ENCODE data around the gene CYB5B. TPM values are rescaled to one million over a fixed set of nuclear protein-coding genes. Genes with fewer than 3 reads are reported as not detected.

The CYB5B gene
- total and polyA plus RNA-seq, 8 donors = 101 to 119 (median 107) TPM

DNA sequence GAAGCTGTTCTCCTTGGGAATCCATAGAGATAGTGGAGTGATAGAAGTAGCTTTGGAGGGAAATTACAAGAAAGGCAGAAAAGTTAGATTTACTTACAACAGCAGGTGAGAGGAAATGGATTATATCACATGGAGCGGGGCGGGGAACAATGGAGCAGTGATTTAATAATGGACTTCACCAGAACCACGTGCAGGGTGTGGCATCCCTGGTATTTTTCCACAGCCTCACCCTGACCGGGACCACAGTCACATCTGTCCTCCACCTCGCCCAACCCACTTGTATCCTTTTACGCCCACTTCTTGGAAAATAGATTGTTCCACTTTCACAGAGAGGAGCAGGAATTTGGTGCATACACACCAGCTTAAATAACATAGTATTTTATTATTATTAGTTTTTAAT, 15.9 kb upstream of the CYB5B start:
- no peak overlapping the region for H3K4me3 ChIP-seq
- H3K27me3 ChIP-seq = no peaks in the 10 kb centered on the region
- H3K36me3 ChIP-seq = no peaks in the 10 kb centered on the region
- H3K27ac ChIP-seq = no peak overlapping the region
- H3K9me3 ChIP-seq = no peaks in the 10 kb centered on the region
- H3K4me1 ChIP-seq = peaks cover 0 to 13% of the 10 kb centered on the region in 2 donors
- no peak for DNase-seq
- TF ChIP-seq, protein P1, sequence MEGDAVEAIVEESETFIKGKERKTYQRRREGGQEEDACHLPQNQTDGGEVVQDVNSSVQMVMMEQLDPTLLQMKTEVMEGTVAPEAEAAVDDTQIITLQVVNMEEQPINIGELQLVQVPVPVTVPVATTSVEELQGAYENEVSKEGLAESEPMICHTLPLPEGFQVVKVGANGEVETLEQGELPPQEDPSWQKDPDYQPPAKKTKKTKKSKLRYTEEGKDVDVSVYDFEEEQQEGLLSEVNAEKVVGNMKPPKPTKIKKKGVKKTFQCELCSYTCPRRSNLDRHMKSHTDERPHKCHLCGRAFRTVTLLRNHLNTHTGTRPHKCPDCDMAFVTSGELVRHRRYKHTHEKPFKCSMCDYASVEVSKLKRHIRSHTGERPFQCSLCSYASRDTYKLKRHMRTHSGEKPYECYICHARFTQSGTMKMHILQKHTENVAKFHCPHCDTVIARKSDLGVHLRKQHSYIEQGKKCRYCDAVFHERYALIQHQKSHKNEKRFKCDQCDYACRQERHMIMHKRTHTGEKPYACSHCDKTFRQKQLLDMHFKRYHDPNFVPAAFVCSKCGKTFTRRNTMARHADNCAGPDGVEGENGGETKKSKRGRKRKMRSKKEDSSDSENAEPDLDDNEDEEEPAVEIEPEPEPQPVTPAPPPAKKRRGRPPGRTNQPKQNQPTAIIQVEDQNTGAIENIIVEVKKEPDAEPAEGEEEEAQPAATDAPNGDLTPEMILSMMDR (IDR thresholded peaks at IDR 0.05) = no peak
- no peak for ATAC-seq
- intact Hi-C loops (cut with DNase I) = no loop called here

DNA sequence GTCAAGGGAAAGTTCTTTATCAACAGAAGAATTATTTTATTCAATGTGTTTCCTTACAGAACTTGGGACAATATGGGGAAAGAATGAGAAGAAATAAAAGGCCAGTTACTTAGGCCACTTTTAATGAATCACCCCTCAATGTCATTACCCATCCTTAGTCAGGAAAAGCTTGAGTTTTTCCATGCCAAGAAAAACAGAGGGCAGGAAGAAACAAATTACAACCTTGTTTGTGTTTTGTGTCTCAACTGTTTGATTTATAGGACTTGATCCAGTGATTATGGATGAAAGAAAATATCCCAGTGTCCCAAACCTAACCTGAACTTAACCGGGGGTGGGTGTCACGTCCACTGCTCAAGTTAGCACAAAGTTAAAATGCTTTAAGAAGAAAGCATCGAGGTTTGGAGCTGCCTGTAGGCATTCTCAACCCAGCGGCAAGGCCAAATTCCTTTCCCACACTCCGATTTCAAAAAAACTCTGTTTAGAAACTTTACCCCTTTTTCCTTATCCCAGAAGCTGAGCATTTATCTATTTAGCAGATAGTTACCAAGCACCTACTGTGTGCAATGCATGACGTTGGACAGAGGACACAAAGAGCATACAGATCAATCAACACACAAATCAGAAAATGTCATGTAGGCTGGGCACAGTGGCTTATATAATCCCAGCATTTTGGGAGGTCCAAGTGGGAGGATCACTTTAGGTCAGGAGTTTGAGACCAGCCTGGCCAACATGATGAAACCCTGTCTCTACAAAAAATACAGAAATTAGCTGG, 14.0 kb upstream of the CYB5B start:
- ATAC-seq (no peak), DNase-seq (no peak)
- intact Hi-C loops (cut with DNase I) = no loop called here
- H3K4me3 ChIP-seq = no peak overlapping the region
- no peaks in the 10 kb centered on the region for H3K27me3 ChIP-seq
- H3K4me1 ChIP-seq = no peaks in the 10 kb centered on the region
- no peaks in the 10 kb centered on the region for H3K9me3 ChIP-seq
- H3K36me3 ChIP-seq = no peaks in the 10 kb centered on the region
- peak overlapping the region in 1 of 2 donors; percentile 24 for H3K27ac ChIP-seq
- TF ChIP-seq, protein P1 (IDR thresholded peaks at IDR 0.05) = no peak

DNA sequence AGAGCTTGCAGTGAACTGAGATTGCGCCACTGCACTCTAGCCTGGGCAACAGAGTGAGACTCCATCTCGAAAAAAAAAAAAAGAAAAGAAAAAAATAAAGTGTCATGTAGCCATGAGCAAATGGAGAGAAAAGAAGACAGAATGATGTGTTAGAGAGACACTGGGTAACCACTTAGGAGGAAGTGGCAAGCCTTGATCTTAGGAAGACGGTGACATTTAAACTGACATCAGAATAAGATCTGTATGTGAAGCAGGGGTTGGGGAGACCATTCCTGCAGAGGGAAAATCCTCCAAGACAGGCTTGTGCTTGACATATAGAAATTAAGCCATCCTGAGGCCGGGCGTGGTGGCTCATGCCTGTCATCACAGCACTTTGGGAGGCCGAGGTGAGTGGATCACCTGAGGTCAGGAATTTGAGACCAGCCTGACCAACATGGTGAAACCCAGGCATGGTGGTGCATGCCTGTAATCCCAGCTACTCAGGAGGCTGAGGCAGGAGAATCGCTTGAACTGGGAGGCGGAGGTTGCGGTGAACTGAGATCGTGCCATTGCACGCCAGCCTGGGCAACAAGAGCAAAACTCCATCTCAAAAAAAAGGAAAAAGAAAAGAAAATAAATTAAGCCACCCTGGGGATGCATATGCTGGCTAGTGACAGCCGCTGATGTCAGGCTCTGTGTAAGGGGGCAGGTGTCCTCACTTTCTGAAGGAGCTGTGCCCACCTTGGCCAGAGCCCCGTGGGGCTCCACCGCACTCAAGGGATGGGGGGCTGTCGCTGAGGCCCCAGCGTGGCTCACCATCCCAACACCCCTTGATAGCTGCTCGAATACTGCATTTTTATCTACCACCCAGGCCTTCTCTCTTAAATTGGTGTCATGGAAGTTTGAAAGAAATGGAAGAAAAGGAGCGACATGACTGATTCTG, 13.1 kb upstream of the CYB5B start:
- no peak for DNase-seq
- Histone ChIP-seq H3K4me1 (no peaks in the 10 kb centered on the region), H3K27ac (no peak overlapping the region), H3K9me3 (no peaks in the 10 kb centered on the region), H3K27me3 (no peaks in the 10 kb centered on the region), H3K36me3 (no peaks in the 10 kb centered on the region), H3K4me3 (no peak overlapping the region)
- TF ChIP-seq, protein P1 (IDR thresholded peaks at IDR 0.05) = no peak
- intact Hi-C loops (cut with DNase I) = no loop called here
- ATAC-seq = no peak

DNA sequence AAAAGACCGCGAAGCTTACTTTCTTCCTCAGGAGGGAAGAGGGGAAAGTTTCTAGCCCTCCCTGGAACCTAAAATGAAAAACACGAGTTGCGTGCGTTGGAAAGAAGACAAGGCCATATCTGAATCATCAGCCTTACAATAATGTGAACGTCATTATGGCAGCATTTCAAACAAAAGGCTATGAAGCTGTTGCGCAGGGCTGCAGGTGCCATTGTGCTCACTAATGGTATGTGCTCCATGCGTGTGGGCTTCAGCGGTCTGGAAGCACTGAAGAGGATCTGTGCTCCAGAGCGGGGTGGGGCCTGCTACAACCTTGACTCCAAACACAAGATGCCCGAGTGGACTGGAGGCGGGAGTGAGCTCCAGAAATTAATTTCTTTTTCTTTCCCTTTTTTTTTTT, 12.1 kb upstream of the CYB5B start:
- no peak overlapping the region for H3K4me3 ChIP-seq
- intact Hi-C loops (cut with DNase I) = no loop called here
- no peak overlapping the region for H3K27ac ChIP-seq
- peaks cover 0 to 5% of the 10 kb centered on the region in 2 donors for H3K4me1 ChIP-seq
- H3K9me3 ChIP-seq = no peaks in the 10 kb centered on the region
- TF ChIP-seq, protein P1 (IDR thresholded peaks at IDR 0.05) = no peak
- no peaks in the 10 kb centered on the region for H3K27me3 ChIP-seq
- no peaks in the 10 kb centered on the region for H3K36me3 ChIP-seq
- ATAC-seq (no peak), DNase-seq (no peak)

DNA sequence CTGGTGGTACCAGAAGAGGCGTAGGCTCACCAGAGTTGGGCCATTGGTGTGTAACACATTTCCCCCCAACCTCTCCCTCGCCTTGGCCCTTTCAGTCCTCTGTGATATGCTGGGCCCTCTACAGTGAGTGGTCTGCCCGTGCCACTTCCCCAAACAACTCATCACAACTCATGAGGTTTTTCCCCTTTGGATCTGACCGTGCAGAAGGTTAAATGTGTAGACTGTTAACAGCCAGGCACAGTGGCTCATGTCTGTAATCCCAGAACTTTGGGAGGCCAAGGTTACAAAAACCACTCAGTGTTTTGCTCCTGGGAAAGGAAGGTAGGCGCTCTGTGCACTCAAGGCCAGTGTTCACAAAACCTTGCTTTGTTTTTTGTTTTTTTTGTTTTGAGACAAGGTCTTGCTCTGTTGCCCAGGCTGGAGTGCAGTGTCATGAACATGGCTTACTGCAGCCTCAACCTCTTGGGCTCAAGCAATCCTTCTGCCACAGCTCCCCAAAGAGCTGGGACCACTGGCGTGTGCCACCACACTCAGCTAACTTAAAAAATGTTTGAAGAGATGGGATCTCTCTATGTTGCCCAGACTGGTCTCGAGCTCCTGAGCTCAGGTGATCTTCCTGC, 11.3 kb upstream of the CYB5B start:
- H3K9me3 ChIP-seq = no peaks in the 10 kb centered on the region
- intact Hi-C loops (cut with DNase I) = no loop called here
- DNase-seq (no peak), ATAC-seq (no peak)
- H3K27me3 ChIP-seq = no peaks in the 10 kb centered on the region
- H3K27ac ChIP-seq = no peak overlapping the region
- H3K4me1 ChIP-seq = peaks cover 0 to 12% of the 10 kb centered on the region in 2 donors
- no peak overlapping the region for H3K4me3 ChIP-seq
- no peaks in the 10 kb centered on the region for H3K36me3 ChIP-seq
- TF ChIP-seq, protein P1 (IDR thresholded peaks at IDR 0.05) = no peak
